ENCODE measurements around the gene CSAD.

CSAD gene

GRCh38 chr12:53221203-53222080, 40.7 kb upstream of the CSAD start:
- no peaks in the 10 kb centered on the region for H3K36me3 Mint-ChIP-seq
- DNase-seq (ENCODE audit: low spot score in 2 of 2): no peak
- peak; percentile 28 for ATAC-seq (ENCODE audit: low read depth)
- H3K9me3 Mint-ChIP-seq: no peaks in the 10 kb centered on the region
- peak overlapping the region; percentile 98 for H3K4me3 Mint-ChIP-seq
- H3K27me3 Mint-ChIP-seq: no peaks in the 10 kb centered on the region
- H3K27ac Mint-ChIP-seq: peak overlapping the region; percentile 94
- H3K4me1 Mint-ChIP-seq: peaks cover 32% of the 10 kb centered on the region

- ATAC-seq (ENCODE audit: low read depth) (peak; percentile 76), DNase-seq (ENCODE audit: low spot score in 2 of 2) (peak; percentile 67 to 68)
- Mint-ChIP-seq H3K27ac (peak overlapping the region; percentile 94), H3K4me1 (peaks cover 39% of the 10 kb centered on the region), H3K4me3 (peak overlapping the region; percentile 98), H3K9me3 (no peaks in the 10 kb centered on the region), H3K36me3 (no peaks in the 10 kb centered on the region), H3K27me3 (no peaks in the 10 kb centered on the region)
Measured at GRCh38 chr12:53220694-53221202, 40.0 kb upstream of the CSAD start.

- peak overlapping the region; percentile 94 for H3K27ac Mint-ChIP-seq
- peak overlapping the region; percentile 98 for H3K4me3 Mint-ChIP-seq
- H3K4me1 Mint-ChIP-seq: peaks cover 40% of the 10 kb centered on the region
- H3K9me3 Mint-ChIP-seq: no peaks in the 10 kb centered on the region
- DNase-seq (ENCODE audit: low spot score in 2 of 2) (peak; percentile 57 to 69), ATAC-seq (ENCODE audit: low read depth) (peak; percentile 62)
- no peaks in the 10 kb centered on the region for H3K36me3 Mint-ChIP-seq
- H3K27me3 Mint-ChIP-seq: no peaks in the 10 kb centered on the region
Measured at GRCh38 chr12:53219956-53220693, 39.4 kb upstream of the CSAD start.

GRCh38 chr12:53219292-53219955, 38.7 kb upstream of the CSAD start:
- DNase-seq (ENCODE audit: low spot score in 2 of 2): no peak
- Mint-ChIP-seq H3K9me3 (no peaks in the 10 kb centered on the region), H3K27me3 (no peaks in the 10 kb centered on the region), H3K36me3 (peaks cover 3% of the 10 kb centered on the region), H3K4me1 (peaks cover 43% of the 10 kb centered on the region), H3K4me3 (peak overlapping the region; percentile 98), H3K27ac (peak overlapping the region; percentile 94)
- ATAC-seq (ENCODE audit: low read depth): no peak

GRCh38 chr12:53218551-53219291, 38.0 kb upstream of the CSAD start:
- ATAC-seq (ENCODE audit: low read depth): no peak
- peak overlapping the region; percentile 94 for H3K27ac Mint-ChIP-seq

GRCh38 chr12:53217931-53218307, 37.2 kb upstream of the CSAD start:
- DNase-seq (ENCODE audit: low spot score in 2 of 2) (no peak), ATAC-seq (ENCODE audit: low read depth) (no peak)
- Mint-ChIP-seq H3K36me3 (peaks cover 12% of the 10 kb centered on the region), H3K4me1 (peaks cover 51% of the 10 kb centered on the region), H3K27ac (peak overlapping the region; percentile 77), H3K27me3 (no peaks in the 10 kb centered on the region), H3K4me3 (peak overlapping the region; percentile 51), H3K9me3 (no peaks in the 10 kb centered on the region)

More at GRCh38 chr12:53218551-53219291, 38.0 kb upstream of the CSAD start:
- peak overlapping the region; percentile 98 for H3K4me3 Mint-ChIP-seq
- no peaks in the 10 kb centered on the region for H3K9me3 Mint-ChIP-seq
- no peaks in the 10 kb centered on the region for H3K27me3 Mint-ChIP-seq
- DNase-seq (ENCODE audit: low spot score in 2 of 2): no peak
- peaks cover 7% of the 10 kb centered on the region for H3K36me3 Mint-ChIP-seq
- peaks cover 44% of the 10 kb centered on the region for H3K4me1 Mint-ChIP-seq

GRCh38 chr12:53217051-53217930, 36.6 kb upstream of the CSAD start:
- Mint-ChIP-seq H3K4me1 (peaks cover 51% of the 10 kb centered on the region), H3K27me3 (no peaks in the 10 kb centered on the region), H3K4me3 (peak overlapping the region; percentile 51), H3K27ac (peak overlapping the region; percentile 77), H3K36me3 (peaks cover 12% of the 10 kb centered on the region), H3K9me3 (no peaks in the 10 kb centered on the region)
- DNase-seq (ENCODE audit: low spot score in 2 of 2): no peak
- no peak for ATAC-seq (ENCODE audit: low read depth)

- Mint-ChIP-seq H3K27ac (peak overlapping the region; percentile 77), H3K9me3 (no peaks in the 10 kb centered on the region), H3K4me1 (peaks cover 47% of the 10 kb centered on the region), H3K4me3 (no peak overlapping the region), H3K36me3 (peaks cover 15% of the 10 kb centered on the region), H3K27me3 (no peaks in the 10 kb centered on the region)
- DNase-seq (ENCODE audit: low spot score in 2 of 2) (no peak), ATAC-seq (ENCODE audit: low read depth) (no peak)
Measured at GRCh38 chr12:53215497-53215896, 34.8 kb upstream of the CSAD start.

- peaks cover 15% of the 10 kb centered on the region for H3K36me3 Mint-ChIP-seq
- DNase-seq (ENCODE audit: low spot score in 2 of 2): no peak
- no peak overlapping the region for H3K4me3 Mint-ChIP-seq
Measured at GRCh38 chr12:53214687-53215455, 34.1 kb upstream of the CSAD start.

GRCh38 chr12:53214221-53214620, 33.5 kb upstream of the CSAD start:
- H3K9me3 Mint-ChIP-seq: no peaks in the 10 kb centered on the region
- peaks cover 44% of the 10 kb centered on the region for H3K4me1 Mint-ChIP-seq

More at GRCh38 chr12:53214687-53215455, 34.1 kb upstream of the CSAD start:
- no peak for ATAC-seq (ENCODE audit: low read depth)
- Mint-ChIP-seq H3K27ac (peak overlapping the region; percentile 2), H3K9me3 (no peaks in the 10 kb centered on the region), H3K4me1 (peaks cover 47% of the 10 kb centered on the region), H3K27me3 (no peaks in the 10 kb centered on the region)

GRCh38 chr12:53213348-53213747, 32.6 kb upstream of the CSAD start:
- Mint-ChIP-seq H3K9me3 (no peaks in the 10 kb centered on the region), H3K36me3 (peaks cover 19% of the 10 kb centered on the region), H3K27me3 (no peaks in the 10 kb centered on the region), H3K4me3 (no peak overlapping the region), H3K27ac (peak overlapping the region; percentile 19), H3K4me1 (peaks cover 49% of the 10 kb centered on the region)
- peak; percentile 82 for DNase-seq (ENCODE audit: low spot score in 2 of 2)
- ATAC-seq (ENCODE audit: low read depth): peak; percentile 78

More at GRCh38 chr12:53214221-53214620, 33.5 kb upstream of the CSAD start:
- Mint-ChIP-seq H3K4me3 (no peak overlapping the region), H3K36me3 (peaks cover 16% of the 10 kb centered on the region), H3K27ac (peak overlapping the region; percentile 2), H3K27me3 (no peaks in the 10 kb centered on the region)
- ATAC-seq (ENCODE audit: low read depth): no peak
- no peak for DNase-seq (ENCODE audit: low spot score in 2 of 2)

- no peaks in the 10 kb centered on the region for H3K27me3 Mint-ChIP-seq
- H3K27ac Mint-ChIP-seq: peak overlapping the region; percentile 19
- DNase-seq (ENCODE audit: low spot score in 2 of 2) (no peak), ATAC-seq (ENCODE audit: low read depth) (no peak)
- peaks cover 49% of the 10 kb centered on the region for H3K4me1 Mint-ChIP-seq
- no peak overlapping the region for H3K4me3 Mint-ChIP-seq
- no peaks in the 10 kb centered on the region for H3K9me3 Mint-ChIP-seq
- H3K36me3 Mint-ChIP-seq: peaks cover 19% of the 10 kb centered on the region
Measured at GRCh38 chr12:53212931-53213330, 32.2 kb upstream of the CSAD start.
